Heart left ventricle (tissue), 13 donors: ENCODE data around the gene DOK5.

ENCODE experiments used
- CTCF ChIP-seq, 12 donors: fragments of 200-600 bp; sonication (generic) in 4 of 12; IDR thresholded peaks; one replicate each; pipeline versions ENCODE4 v1.5.0 to v1.8.0; 2018 to 2022; ENCODE audit warnings: antibody characterized with exemption in 12 of 12, mild to moderate bottlenecking in 5 of 12
- POLR2A ChIP-seq, 2 donors: fragments of 450-650 bp; IDR thresholded peaks; one replicate each; pipeline ENCODE4 v1.6.1; 2017; ENCODE audit warnings: antibody characterized with exemption in 2 of 2, mild to moderate bottlenecking in 2 of 2, moderate library complexity in 2 of 2
- donor health status: ischemic (EF 13 %, LVEDD 7.1; RV severe dilation, severe dysfunction).
- donor health status: DM: no; HTN: yes; CAD: no.
- donor health status: DM: no; HTN: no; CAD: no.
- donor health status: ischemic (EF 25% LVEDD 6.9; RV normal size, moderate dysfunction).
- donor health status: ischemic (EF 25% LVEDD 5.7; RV mildly dilated, moderate dysfunction).
- donor health status: ischemic (EF 35%, LVEDD 5.7; RV mildly dilated, moderate dysfunction).
- donor health status: nonischemic (EF 11% LVEDD 7.7; RV severe dilation, severe dysfunction).
- donor health status: DM: yes; HTN: yes; CAD: no.
- donor health status: PGD.
- donor health status: ischemic (EF 29% LVEDD 5.4; RV normal size, mild dysfunction).
- donor health status: nonischemic (EF 23%, LVEDD 6.1; RV moderate dilation, normal function).

- no peak for TF ChIP-seq CTCF (IDR thresholded peaks at IDR 0.05)
- TF ChIP-seq POLR2A (IDR thresholded peaks at IDR 0.05) = no peak
These were observed 50.7 kb downstream of the DOK5 start for GRCh38 chr20:54525916-54526590.
